Thymus (tissue), 11 donors: ENCODE results near the gene KRTAP2-3. TPM values are rescaled to one million over a fixed set of nuclear protein-coding genes. Genes with fewer than 3 reads are reported as not detected.
"Not testable (repeated sequence)": the region's sequence is repeated elsewhere in the genome, so short reads cannot be mapped to it uniquely, and the experiment has no call there.

Experiments used
- DNase-seq, 9 donors: peaks; one replicate each; pipeline ENCODE4 v3.0.0-alpha.2; 2013; ENCODE audit warnings: low spot score in 9 of 9, low read depth in 6 of 9, missing footprints in 1 of 9
- H3K27ac ChIP-seq, 2 donors: one replicate each; pipeline ENCODE4 v1.5.1; 2013; ENCODE audit warnings: control low read depth in 1 of 2, low read depth in 1 of 2, low read length in 1 of 2, mild to moderate bottlenecking in 1 of 2, moderate library complexity in 1 of 2
- H3K27me3 ChIP-seq, 2 donors: one replicate each; pipeline ENCODE4 v1.5.1; 2013; ENCODE audit warnings: low read length in 1 of 2; ENCODE audit not compliant: control insufficient read depth in 2 of 2, insufficient read depth in 1 of 2
- H3K36me3 ChIP-seq, 2 donors: one replicate each; pipeline ENCODE4 v1.5.1; 2013; ENCODE audit warnings: low read length in 1 of 2, mild to moderate bottlenecking in 1 of 2, moderate library complexity in 1 of 2; ENCODE audit not compliant: control insufficient read depth in 2 of 2, insufficient read depth in 2 of 2
- H3K4me1 ChIP-seq, 2 donors: one replicate each; pipeline ENCODE4 v1.5.1; 2013; ENCODE audit warnings: low read length in 2 of 2; ENCODE audit not compliant: control insufficient read depth in 2 of 2, insufficient read depth in 2 of 2
- H3K4me3 ChIP-seq, 2 donors: one replicate each; pipeline ENCODE4 v1.5.1; 2013; ENCODE audit warnings: low read length in 2 of 2, control low read depth in 1 of 2, mild to moderate bottlenecking in 1 of 2
- H3K9me3 ChIP-seq, 2 donors: one replicate each; pipeline ENCODE4 v1.5.1; 2013; ENCODE audit warnings: low read length in 1 of 2, mild to moderate bottlenecking in 1 of 2; ENCODE audit not compliant: control insufficient read depth in 2 of 2, insufficient read depth in 1 of 2
- WGBS: extraction: QIAGEN DNeasy Blood & Tissue Kit; methylation state at CpG from one replicate; pipeline ENCODE4 v1.1.7; 2013; 5-methylcytosine and 5-hydroxymethylcytosine counted together
- polyA plus RNA-seq: library from polyadenylated mRNA; stranded (reverse); fragments of 200-250 nt; gene quantifications from one replicate; pipeline ENCODE4 v1.2.3, GENCODE V29; 2013
- total RNA-seq: library from RNA; stranded (reverse); fragments of 120-200 nt; gene quantifications from one replicate; pipeline ENCODE4 v1.2.4, GENCODE V29; 2013
- donor health status: healthy.

The KRTAP2-3 gene
- total and polyA plus RNA-seq, 2 donors, result 0.18 TPM; not detected in 1

DNA sequence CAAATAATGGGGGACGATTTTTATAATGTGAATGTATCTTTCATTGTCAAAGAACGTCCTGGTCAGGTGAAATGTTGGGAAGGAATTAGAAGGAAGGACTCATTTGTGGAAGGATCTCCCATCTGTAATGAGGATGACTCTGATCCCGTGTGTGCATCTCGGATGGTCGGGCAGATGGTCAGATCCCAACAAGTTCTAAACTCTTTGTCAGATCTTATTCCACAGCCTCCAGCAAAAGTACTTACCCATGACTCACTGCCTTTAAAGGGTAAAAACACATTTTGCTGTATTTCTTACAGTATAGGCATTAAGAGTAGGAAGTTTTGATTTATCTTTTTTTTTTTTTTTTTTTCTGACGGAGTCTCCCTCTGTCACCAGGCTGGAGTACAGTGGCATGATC is 38.6 kb upstream of the KRTAP2-3 start:
- no peaks in the 10 kb centered on the region for H3K27me3 ChIP-seq
- H3K4me3 ChIP-seq, result no peak overlapping the region
- no peak overlapping the region for H3K27ac ChIP-seq
- no peak for DNase-seq
- no peaks in the 10 kb centered on the region for H3K36me3 ChIP-seq
- no peaks in the 10 kb centered on the region for H3K9me3 ChIP-seq
- WGBS, result 95% methylated on average over 6 of the region's 6 CpGs
- no peaks in the 10 kb centered on the region for H3K4me1 ChIP-seq

DNA sequence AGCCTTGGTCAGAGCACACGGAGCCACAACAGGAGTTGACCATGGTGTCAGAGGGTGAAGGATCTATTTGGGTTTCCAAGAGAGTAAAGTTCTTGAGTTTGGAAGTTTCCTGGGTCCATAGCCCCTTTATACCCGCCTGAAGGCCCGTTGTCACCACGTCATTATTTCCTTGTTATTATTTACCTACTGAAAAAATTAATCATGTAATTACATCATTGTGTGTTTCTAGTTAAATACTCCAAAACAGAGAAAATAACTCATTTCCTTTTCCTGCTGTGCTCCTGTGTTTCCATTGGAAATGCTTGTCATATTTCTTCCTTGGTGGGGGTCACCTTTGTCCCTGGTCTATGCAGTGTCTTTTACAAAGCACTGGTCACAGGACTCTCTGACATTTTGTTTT is 38.1 kb upstream of the KRTAP2-3 start, which contains the start of gene KRTAP4-8:
Gene KRTAP4-8, minus strand, starts transcription at position 101 of the 400 bp plus-strand sequence. Its CDS starts 58 bp downstream, at position 43.
- Histone ChIP-seq H3K4me1 (no peaks in the 10 kb centered on the region), H3K9me3 (no peaks in the 10 kb centered on the region), H3K36me3 (no peaks in the 10 kb centered on the region), H3K27ac (no peak within 1 kb of the TSS), H3K27me3 (no peaks in the 10 kb centered on the region), H3K4me3 (no peak within 1 kb of the TSS)
- DNase-seq, result no peak
- WGBS, result 92% methylated on average over 4 of the region's 4 CpGs

DNA sequence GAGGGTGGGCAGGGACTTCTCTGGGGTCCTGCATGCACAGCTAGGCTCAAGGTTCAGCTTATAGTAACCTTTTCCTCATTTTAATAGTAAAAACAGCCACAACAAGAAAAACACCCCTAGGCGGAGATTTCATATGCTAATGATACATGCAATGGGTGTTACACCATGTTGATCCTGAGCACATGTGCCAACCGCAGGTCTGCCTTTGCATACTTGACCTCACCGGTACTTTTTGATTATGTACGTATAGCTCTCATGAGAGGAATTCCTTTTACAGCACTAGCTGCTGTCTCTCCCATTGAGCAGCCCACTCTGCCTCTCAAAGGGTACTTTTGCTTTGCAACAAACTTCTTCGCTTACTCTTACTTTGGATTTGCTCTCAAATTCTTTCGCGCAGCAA is 36.1 kb upstream of the KRTAP2-3 start:
- WGBS, result 99% methylated on average over 7 of the region's 7 CpGs
- Histone ChIP-seq H3K4me1 (no peaks in the 10 kb centered on the region), H3K27me3 (no peaks in the 10 kb centered on the region), H3K9me3 (no peaks in the 10 kb centered on the region), H3K4me3 (no peak overlapping the region), H3K27ac (no peak overlapping the region), H3K36me3 (no peaks in the 10 kb centered on the region)
- DNase-seq, result no peak

DNA sequence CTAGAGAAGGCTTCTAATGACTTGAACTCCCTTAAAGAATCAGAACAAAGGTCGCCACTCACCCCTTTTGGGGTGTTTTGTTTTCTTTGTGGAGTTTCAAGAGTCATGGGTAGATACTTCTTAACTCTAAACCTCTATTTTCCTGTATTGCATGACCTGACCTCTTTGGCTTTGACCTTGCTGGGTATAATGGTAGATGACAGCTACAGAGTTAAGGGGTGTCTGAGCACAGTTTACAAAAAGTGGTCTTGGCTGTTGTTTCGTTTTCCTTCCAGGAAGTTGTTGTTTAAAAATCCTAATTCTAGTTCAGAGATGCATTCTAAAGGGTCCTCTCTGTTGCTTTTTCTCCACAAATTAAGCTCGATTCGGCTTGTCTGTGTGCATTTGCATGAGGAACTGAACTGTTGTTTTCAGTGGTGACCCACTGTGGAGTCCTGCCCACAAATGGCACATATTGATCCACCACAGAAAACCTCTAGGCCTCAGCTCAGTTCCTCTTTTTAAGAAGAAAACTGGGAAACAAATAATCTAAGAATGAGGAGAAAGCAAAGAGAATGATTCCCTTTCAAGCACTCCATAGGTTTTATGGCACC is 28.9 kb upstream of the KRTAP2-3 start:
- not testable (repeated sequence) for H3K27ac ChIP-seq, H3K4me3 ChIP-seq, DNase-seq, H3K9me3 ChIP-seq, H3K27me3 ChIP-seq, H3K4me1 ChIP-seq, H3K36me3 ChIP-seq
- WGBS, result 68% methylated on average over 4 of the region's 4 CpGs

DNA sequence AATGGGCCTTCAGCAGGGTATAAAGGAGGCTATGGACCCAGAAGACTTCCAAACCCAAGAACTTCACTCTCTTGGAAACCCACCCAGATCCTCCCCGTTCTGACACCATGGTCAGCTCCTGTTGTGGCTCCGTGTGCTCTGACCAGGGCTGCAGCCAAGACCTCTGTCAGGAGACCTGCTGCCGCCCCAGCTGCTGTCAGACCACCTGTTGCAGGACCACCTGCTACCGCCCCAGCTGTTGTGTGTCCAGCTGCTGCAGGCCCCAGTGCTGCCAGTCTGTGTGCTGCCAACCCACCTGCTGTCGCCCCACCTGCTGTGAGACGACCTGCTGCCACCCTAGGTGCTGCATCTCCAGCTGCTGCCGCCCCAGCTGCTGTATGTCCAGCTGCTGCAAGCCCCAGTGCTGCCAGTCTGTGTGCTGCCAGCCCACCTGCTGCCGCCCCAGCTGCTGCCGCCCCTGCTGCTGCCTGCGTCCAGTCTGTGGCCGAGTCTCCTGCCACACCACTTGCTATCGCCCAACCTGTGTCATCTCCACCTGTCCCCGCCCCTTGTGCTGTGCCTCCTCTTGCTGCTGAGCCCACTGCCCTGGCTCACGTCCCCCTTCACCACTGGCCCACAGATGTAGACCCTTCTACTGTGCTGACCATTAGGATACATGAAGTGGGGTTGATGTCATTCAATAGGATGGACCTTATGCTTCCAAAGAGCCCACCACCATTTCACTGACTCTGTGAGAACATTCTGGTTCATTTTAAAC is 24.4 kb upstream of the KRTAP2-3 start, which contains the start of gene KRTAP4-7:
Gene KRTAP4-7, plus strand, starts transcription at position 51 of the 757 bp plus-strand sequence. Its CDS starts 57 bp downstream, at position 108.
- H3K9me3 ChIP-seq, H3K36me3 ChIP-seq, H3K27ac ChIP-seq, H3K4me3 ChIP-seq, H3K27me3 ChIP-seq, H3K4me1 ChIP-seq, DNase-seq: not testable (repeated sequence)
- 94% methylated on average over 14 of the region's 14 CpGs for WGBS

DNA sequence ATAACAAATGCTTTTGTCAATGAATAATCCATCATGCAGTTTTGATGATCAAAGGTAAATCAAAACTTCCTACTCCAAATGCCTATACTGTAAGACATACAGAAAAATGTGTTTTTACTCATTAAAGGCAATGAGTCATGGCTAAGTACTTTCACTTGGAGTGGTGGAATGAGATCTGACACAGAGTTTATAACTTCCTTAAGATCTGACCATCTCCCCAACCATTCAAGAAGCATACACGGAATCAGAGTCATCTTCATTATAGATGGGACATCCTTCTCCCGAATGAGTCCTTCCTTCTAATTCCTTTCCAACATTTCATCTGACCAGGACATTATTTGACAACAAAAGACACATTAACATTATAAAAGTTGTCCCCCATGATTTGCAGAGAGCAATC is 23.5 kb upstream of the KRTAP2-3 start:
- H3K27me3 ChIP-seq, H3K4me3 ChIP-seq, H3K9me3 ChIP-seq, H3K27ac ChIP-seq, H3K36me3 ChIP-seq, DNase-seq, H3K4me1 ChIP-seq: not testable (repeated sequence)
- 95% methylated on average over 2 of the region's 2 CpGs for WGBS

DNA sequence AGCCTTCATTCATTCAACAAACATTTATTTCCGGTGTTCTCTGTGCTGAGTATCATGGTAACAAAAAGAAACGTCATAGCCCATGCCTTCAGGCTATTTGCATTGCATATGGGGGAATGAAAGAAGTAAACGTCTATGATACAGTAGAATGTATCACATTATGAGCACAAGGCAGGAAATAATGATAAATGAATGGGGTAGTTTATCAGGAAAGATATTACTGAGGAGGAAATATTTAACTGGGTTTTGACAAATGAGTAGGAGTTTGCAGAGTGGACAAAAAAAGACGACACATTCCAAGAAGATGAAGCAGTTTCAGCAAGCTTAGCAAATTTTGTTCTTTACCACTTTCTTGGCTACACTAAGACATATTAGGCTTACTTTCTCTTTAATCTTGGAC is 22.7 kb upstream of the KRTAP2-3 start:
- DNase-seq, result no peak
- Histone ChIP-seq H3K4me1 (no peaks in the 10 kb centered on the region), H3K27me3 (no peaks in the 10 kb centered on the region), H3K27ac (no peak overlapping the region), H3K4me3 (no peak overlapping the region), H3K9me3 (no peaks in the 10 kb centered on the region), H3K36me3 (no peaks in the 10 kb centered on the region)
- 80% methylated on average over 4 of the region's 4 CpGs for WGBS

DNA sequence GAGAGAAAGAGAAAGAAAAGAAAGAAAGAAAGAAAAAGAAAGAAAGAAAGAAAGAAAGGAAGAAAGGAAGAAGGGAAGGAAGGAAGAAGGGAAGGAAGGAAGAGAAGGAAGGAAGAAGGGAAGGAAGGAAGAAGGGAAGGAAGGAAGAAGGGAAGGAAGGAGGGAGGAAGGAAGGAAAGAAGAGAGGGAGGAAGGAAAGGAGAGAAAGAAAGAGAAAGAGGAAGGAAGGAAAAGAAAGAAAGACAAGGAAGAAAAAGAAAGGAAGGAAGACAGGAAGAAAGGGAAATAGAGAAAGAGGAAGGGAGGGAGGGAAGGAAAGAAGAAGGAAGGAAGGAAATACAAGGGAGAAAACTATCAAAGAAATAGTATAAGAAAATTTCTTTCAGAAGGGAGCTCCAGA is 16.9 kb upstream of the KRTAP2-3 start:
- H3K4me3 ChIP-seq, result no peak overlapping the region
- no peaks in the 10 kb centered on the region for H3K9me3 ChIP-seq
- no peaks in the 10 kb centered on the region for H3K27me3 ChIP-seq
- no peak for DNase-seq
- H3K27ac ChIP-seq, result no peak overlapping the region
- H3K36me3 ChIP-seq, result no peaks in the 10 kb centered on the region
- H3K4me1 ChIP-seq, result no peaks in the 10 kb centered on the region

DNA sequence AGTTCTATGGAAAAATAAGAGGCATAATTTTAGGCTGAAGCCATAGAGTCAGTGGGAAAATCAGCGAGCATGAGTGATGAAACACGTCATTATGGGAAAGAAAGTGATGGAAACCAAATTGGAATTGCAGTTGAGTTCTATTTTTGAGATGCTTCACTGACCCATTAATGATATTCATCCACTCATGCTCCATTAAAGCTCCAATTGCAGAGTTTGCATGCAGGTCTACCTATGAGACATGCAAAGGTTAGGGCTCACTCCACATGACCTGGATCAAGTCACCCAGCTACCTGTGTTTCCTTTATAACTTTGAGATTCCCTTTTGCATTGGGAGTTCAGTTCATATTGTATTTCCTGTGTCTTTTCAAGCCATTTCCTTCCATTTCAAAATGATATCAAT is 13.8 kb upstream of the KRTAP2-3 start:
- Histone ChIP-seq H3K27ac (no peak overlapping the region), H3K4me3 (no peak overlapping the region), H3K4me1 (no peaks in the 10 kb centered on the region), H3K36me3 (no peaks in the 10 kb centered on the region), H3K27me3 (no peaks in the 10 kb centered on the region), H3K9me3 (no peaks in the 10 kb centered on the region)
- WGBS, result 94% methylated on average over 2 of the region's 2 CpGs
- DNase-seq, result no peak
